Glomerular visceral epithelial cell (primary cell): ENCODE measurements around the gene LRIG2.
"Not testable (repeated sequence)": the region's sequence is repeated elsewhere in the genome, so short reads cannot be mapped to it uniquely, and the experiment has no call there.

Experiments used
- DNase-seq: peaks from one replicate; pipeline ENCODE4 v3.0.0-alpha.2; 2016; ENCODE audit errors: extremely low spot score

LRIG2 gene

GRCh38 chr1:113072757-113073478, at the start of gene LRIG2:
Gene LRIG2 (plus strand): TSS chr1:113073198. CDS start chr1:113073407, 209 bp downstream.
- DNase-seq: peak; percentile 98

- not testable (repeated sequence) for DNase-seq
Measured at GRCh38 chr1:113023316-113023715, 49.7 kb upstream of the LRIG2 start.

- no peak for DNase-seq
Measured at GRCh38 chr1:113027007-113027406, 46.0 kb upstream of the LRIG2 start.

GRCh38 chr1:113027449-113027848, 45.5 kb upstream of the LRIG2 start:
- DNase-seq: no peak

GRCh38 chr1:113029822-113030221, 43.2 kb upstream of the LRIG2 start:
- DNase-seq: no peak

GRCh38 chr1:113031171-113031933, 41.6 kb upstream of the LRIG2 start:
- DNase-seq: no peak

GRCh38 chr1:113035086-113035485, 37.9 kb upstream of the LRIG2 start:
- no peak for DNase-seq

- peak; percentile 13 for DNase-seq
Measured at GRCh38 chr1:113036639-113037321, 36.2 kb upstream of the LRIG2 start.

GRCh38 chr1:113040041-113040440, 33.0 kb upstream of the LRIG2 start:
- DNase-seq: no peak

GRCh38 chr1:113040718-113041412, 32.1 kb upstream of the LRIG2 start:
- no peak for DNase-seq

- no peak for DNase-seq
Measured at GRCh38 chr1:113041569-113042284, 31.3 kb upstream of the LRIG2 start.

- DNase-seq: peak; percentile 89
Measured at GRCh38 chr1:113042285-113043143, 30.5 kb upstream of the LRIG2 start.

- DNase-seq: not testable (repeated sequence)
Measured at GRCh38 chr1:113043144-113043488, 29.9 kb upstream of the LRIG2 start.

- no peak for DNase-seq
Measured at GRCh38 chr1:113046569-113046968, 26.4 kb upstream of the LRIG2 start.

- DNase-seq: no peak
Measured at GRCh38 chr1:113048064-113048463, 24.9 kb upstream of the LRIG2 start.

- DNase-seq: no peak
Measured at GRCh38 chr1:113053344-113054126, 19.5 kb upstream of the LRIG2 start.

- DNase-seq: no peak
Measured at GRCh38 chr1:113055570-113055969, 17.4 kb upstream of the LRIG2 start.

GRCh38 chr1:113057006-113057405, 16.0 kb upstream of the LRIG2 start:
- peak; percentile 30 for DNase-seq

GRCh38 chr1:113058941-113059706, 13.9 kb upstream of the LRIG2 start:
- peak; percentile 42 for DNase-seq
